MM.1S (cell line): Measurements from ENCODE around the gene TTLL10.

Experiments
- EZH2 ChIP-seq: fragments of 300-600 bp; sonication (generic); optimal IDR thresholded peaks from 2 replicates; pipeline ENCODE3; 2017; ENCODE audit warnings: low read depth, mild to moderate bottlenecking, antibody characterized with exemption, low read length, mixed read lengths
- EZH2phosphoT487 ChIP-seq: fragments of 300-600 bp; sonication (generic); IDR thresholded peaks from 2 replicates; pipeline ENCODE4 v1.6.1; 2018; ENCODE audit warnings: antibody characterized with exemption, low read length

DNA sequence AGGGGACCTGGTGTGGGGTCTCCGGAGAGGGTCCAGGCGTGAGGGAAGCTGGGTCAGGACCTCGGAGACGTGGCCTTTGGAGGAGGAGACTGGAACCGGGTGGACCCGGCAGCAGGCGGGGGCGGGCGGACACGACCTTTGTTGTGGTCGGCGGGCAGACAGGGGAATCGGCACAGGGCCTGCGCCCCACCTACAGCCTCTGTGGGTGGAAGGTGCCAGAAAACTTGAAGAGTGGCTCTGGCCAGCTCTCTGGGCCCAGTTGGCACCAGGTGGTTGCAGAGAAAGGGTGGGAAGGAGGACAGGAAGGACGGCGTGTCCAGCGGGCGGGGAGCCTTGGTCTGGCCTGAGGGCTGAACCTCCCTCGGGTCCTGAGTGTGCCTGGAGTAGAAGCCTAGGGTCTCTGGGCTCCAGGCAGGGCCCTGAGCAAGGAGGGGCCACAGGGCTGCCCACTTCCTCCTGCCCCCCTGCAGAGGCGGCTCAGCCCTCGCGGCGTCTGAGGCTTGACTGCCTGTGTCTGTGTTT, 7.7 kb upstream of the TTLL10 start:
- TF ChIP-seq EZH2phosphoT487 (no peak), EZH2 (no peak)
